Karpas-422 (cell line): Measurements from ENCODE around the gene SIPA1L3. TPM values are rescaled to one million over a fixed set of nuclear protein-coding genes. Genes with fewer than 3 reads are reported as not detected.

Source experiments
- DNase-seq: peaks from one replicate; pipeline ENCODE4 v3.0.0-alpha.2; 2015
- H2AFZ ChIP-seq: fragments of 200-600 bp; sonication (generic); 2 replicates; pipeline ENCODE4 v1.6.1; 2014; ENCODE audit warnings: antibody characterized with exemption, low read length, mixed read lengths
- H3K27ac ChIP-seq: fragments of 200-600 bp; sonication (generic); 2 replicates; pipeline ENCODE4 v1.5.1; 2014; ENCODE audit warnings: mild to moderate bottlenecking, low read length, moderate library complexity
- H3K27me3 ChIP-seq: fragments of 200-600 bp; sonication (generic); 2 replicates; pipeline ENCODE4 v1.6.1; 2014; ENCODE audit warnings: low read length, mixed read lengths
- H3K36me3 ChIP-seq: fragments of 200-600 bp; sonication (generic); 2 replicates; pipeline ENCODE4 v1.6.1; 2014; ENCODE audit warnings: low read length, mixed read lengths; ENCODE audit not compliant: insufficient read depth
- H3K4me1 ChIP-seq: fragments of 200-600 bp; sonication (generic); 2 replicates; pipeline ENCODE4 v1.6.1; 2014; ENCODE audit warnings: mild to moderate bottlenecking, low read length, mixed read lengths
- H3K4me2 ChIP-seq: fragments of 200-600 bp; sonication (generic); 2 replicates; pipeline ENCODE4 v1.6.1; 2014; ENCODE audit warnings: low read length, low read depth, mild to moderate bottlenecking; ENCODE audit not compliant: poor library complexity, severe bottlenecking
- H3K4me3 ChIP-seq: fragments of 200-600 bp; sonication (generic); 2 replicates; pipeline ENCODE4 v1.5.1; 2014; ENCODE audit warnings: mild to moderate bottlenecking, antibody characterized with exemption, low read length, mixed read lengths
- H3K79me2 ChIP-seq: fragments of 200-600 bp; sonication (generic); 2 replicates; pipeline ENCODE4 v1.6.1; 2014; ENCODE audit warnings: mild to moderate bottlenecking, low read length, mixed read lengths
- H3K9ac ChIP-seq: fragments of 200-600 bp; sonication (generic); 2 replicates; pipeline ENCODE4 v1.6.0; 2014; ENCODE audit warnings: low read length
- H3K9me2 ChIP-seq: fragments of 200-600 bp; sonication (generic), shearing (Covaris generic); replicated peaks from 2 replicates; pipeline ENCODE4 v1.6.0; 2014; ENCODE audit warnings: mild to moderate bottlenecking, low read length, moderate library complexity; ENCODE audit not compliant: insufficient read depth
- H3K9me3 ChIP-seq: fragments of 300-700, 200-600 bp; sonication (generic); 2 replicates; pipeline ENCODE4 v1.6.1; 2014; ENCODE audit warnings: low read length, mixed read lengths
- H4K20me1 ChIP-seq: fragments of 200-600 bp; sonication (generic); 2 replicates; pipeline ENCODE4 v1.6.1; 2014; ENCODE audit warnings: mild to moderate bottlenecking, antibody characterized with exemption, low read length, low read depth; ENCODE audit not compliant: insufficient read depth
- total RNA-seq: library from RNA; depleted of rRNA; stranded (reverse); fragments of >200 nt; shearing (Covaris generic); gene quantifications from 2 replicates; pipeline ENCODE4 v1.2.3, GENCODE V29; 2014; ENCODE audit warnings: low replicate concordance

SIPA1L3 gene
- total RNA-seq, 1 experiment from 2014 or later, result 88.1 TPM

- H3K9ac ChIP-seq, result no peak overlapping the region
- H2AFZ ChIP-seq, result no peak overlapping the region
- H3K4me1 ChIP-seq, result no peaks in the 10 kb centered on the region
- H3K9me2 ChIP-seq, result no peaks in the 10 kb centered on the region
- no peaks in the 10 kb centered on the region for H3K9me3 ChIP-seq
- H3K4me3 ChIP-seq, result no peak overlapping the region
- no peaks in the 10 kb centered on the region for H4K20me1 ChIP-seq
- H3K27me3 ChIP-seq, result no peaks in the 10 kb centered on the region
- no peak for DNase-seq
- peaks cover 50% of the 10 kb centered on the region for H3K36me3 ChIP-seq
- H3K4me2 ChIP-seq, result no peak overlapping the region
- H3K79me2 ChIP-seq, result peaks cover 10% of the 10 kb centered on the region
- no peak overlapping the region for H3K27ac ChIP-seq
Measured at GRCh38 chr19:38115271-38115802, 208.3 kb downstream of the SIPA1L3 start.

- Histone ChIP-seq H2AFZ (no peak overlapping the region), H3K4me2 (no peak overlapping the region), H3K9me3 (no peaks in the 10 kb centered on the region), H3K9me2 (no peaks in the 10 kb centered on the region), H3K79me2 (peaks cover 25% of the 10 kb centered on the region), H3K9ac (no peak overlapping the region), H3K4me1 (no peaks in the 10 kb centered on the region), H4K20me1 (no peaks in the 10 kb centered on the region), H3K4me3 (no peak overlapping the region), H3K27me3 (no peaks in the 10 kb centered on the region), H3K27ac (no peak overlapping the region), H3K36me3 (peaks cover 52% of the 10 kb centered on the region)
- DNase-seq, result no peak
Measured at GRCh38 chr19:38118176-38118575, 211.2 kb downstream of the SIPA1L3 start.

- no peaks in the 10 kb centered on the region for H4K20me1 ChIP-seq
- H3K27ac ChIP-seq, result no peak overlapping the region
- H3K4me3 ChIP-seq, result no peak overlapping the region
- DNase-seq, result no peak
- H3K4me1 ChIP-seq, result no peaks in the 10 kb centered on the region
- no peak overlapping the region for H3K9ac ChIP-seq
- H3K27me3 ChIP-seq, result no peaks in the 10 kb centered on the region
- no peaks in the 10 kb centered on the region for H3K9me3 ChIP-seq
- no peak overlapping the region for H2AFZ ChIP-seq
- no peak overlapping the region for H3K4me2 ChIP-seq
- H3K79me2 ChIP-seq, result peaks cover 25% of the 10 kb centered on the region
- no peaks in the 10 kb centered on the region for H3K9me2 ChIP-seq
- H3K36me3 ChIP-seq, result peaks cover 44% of the 10 kb centered on the region
Measured at GRCh38 chr19:38120471-38121025, 213.5 kb downstream of the SIPA1L3 start.

DNA sequence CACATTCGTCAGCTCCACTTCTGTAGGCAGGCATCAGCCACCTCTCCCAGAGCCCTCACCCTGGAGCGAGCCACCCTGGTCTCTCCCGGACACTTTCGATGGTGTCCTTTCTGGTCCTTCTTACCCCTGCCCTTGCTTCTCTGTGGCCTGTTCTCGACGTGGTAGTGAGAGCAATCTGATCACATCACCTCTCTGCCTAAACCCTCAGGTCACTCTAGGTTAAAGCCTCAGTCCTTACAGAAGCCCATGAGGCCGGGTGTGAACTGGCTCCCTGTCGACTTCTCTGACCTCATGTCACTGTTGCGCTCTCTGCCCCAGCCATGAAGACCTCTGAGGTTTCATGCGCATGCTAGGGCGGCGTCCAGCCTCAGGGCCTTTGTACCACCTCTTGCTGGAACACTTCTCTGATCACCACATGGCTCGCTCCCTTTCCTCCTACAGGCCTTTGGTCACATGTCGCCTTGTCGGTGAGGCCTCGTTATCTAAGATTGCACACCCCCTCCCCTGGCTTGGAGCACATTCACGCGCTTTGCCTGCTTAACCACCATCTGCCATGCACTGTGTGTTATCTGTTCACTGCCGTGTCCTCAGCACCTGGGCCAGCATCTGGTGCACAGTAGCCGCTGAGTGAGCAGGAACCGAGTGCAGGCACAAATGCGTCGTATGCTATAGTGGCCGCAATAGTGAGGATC, 215.5 kb downstream of the SIPA1L3 start:
- Histone ChIP-seq H3K36me3 (peaks cover 37% of the 10 kb centered on the region), H2AFZ (no peak overlapping the region), H3K4me3 (no peak overlapping the region), H3K4me2 (no peak overlapping the region), H3K27ac (no peak overlapping the region), H3K79me2 (peaks cover 25% of the 10 kb centered on the region), H3K9ac (no peak overlapping the region), H3K9me2 (no peaks in the 10 kb centered on the region), H3K27me3 (no peaks in the 10 kb centered on the region), H3K4me1 (no peaks in the 10 kb centered on the region), H3K9me3 (no peaks in the 10 kb centered on the region), H4K20me1 (no peaks in the 10 kb centered on the region)
- DNase-seq, result no peak

GRCh38 chr19:38125238-38125637, 218.2 kb downstream of the SIPA1L3 start:
- H3K9me3 ChIP-seq, result no peaks in the 10 kb centered on the region
- no peak overlapping the region for H3K27ac ChIP-seq
- H3K4me2 ChIP-seq, result no peak overlapping the region
- no peaks in the 10 kb centered on the region for H3K9me2 ChIP-seq
- no peak for DNase-seq
- H3K27me3 ChIP-seq, result no peaks in the 10 kb centered on the region
- H3K4me3 ChIP-seq, result no peak overlapping the region
- no peaks in the 10 kb centered on the region for H4K20me1 ChIP-seq
- no peak overlapping the region for H2AFZ ChIP-seq
- no peaks in the 10 kb centered on the region for H3K4me1 ChIP-seq
- H3K79me2 ChIP-seq, result peaks cover 19% of the 10 kb centered on the region
- peaks cover 18% of the 10 kb centered on the region for H3K36me3 ChIP-seq
- no peak overlapping the region for H3K9ac ChIP-seq

- H3K4me1 ChIP-seq, result no peaks in the 10 kb centered on the region
- H3K79me2 ChIP-seq, result peaks cover 9% of the 10 kb centered on the region; the same call in 1 of the 2 replicates
- H3K27ac ChIP-seq, result no peak overlapping the region
- 0 out of 2 replicates have a peak, but pooled peaks cover 3% of the 10 kb centered on the region for H4K20me1 ChIP-seq
- H3K36me3 ChIP-seq, result peaks cover 7% of the 10 kb centered on the region
- no peak overlapping the region for H3K9ac ChIP-seq
- H3K9me3 ChIP-seq, result no peaks in the 10 kb centered on the region
- no peaks in the 10 kb centered on the region for H3K9me2 ChIP-seq
- H3K4me3 ChIP-seq, result no peak overlapping the region
- DNase-seq, result no peak
- H2AFZ ChIP-seq, result no peak overlapping the region
- H3K4me2 ChIP-seq, result no peak overlapping the region
- no peaks in the 10 kb centered on the region for H3K27me3 ChIP-seq
Measured at GRCh38 chr19:38130399-38130798, 223.4 kb downstream of the SIPA1L3 start.

- Histone ChIP-seq H4K20me1 (0 out of 2 replicates have a peak, but pooled peaks cover 3% of the 10 kb centered on the region), H3K4me1 (no peaks in the 10 kb centered on the region), H3K79me2 (peaks cover 12% of the 10 kb centered on the region; the same call in 1 of the 2 replicates), H3K9ac (no peak overlapping the region), H3K4me2 (no peak overlapping the region), H3K27me3 (no peaks in the 10 kb centered on the region), H3K4me3 (no peak overlapping the region), H3K9me3 (no peaks in the 10 kb centered on the region), H3K9me2 (no peaks in the 10 kb centered on the region), H3K27ac (no peak overlapping the region), H3K36me3 (peaks cover 7% of the 10 kb centered on the region), H2AFZ (no peak overlapping the region)
- no peak for DNase-seq
Measured at GRCh38 chr19:38132781-38133180, 225.8 kb downstream of the SIPA1L3 start.

DNA sequence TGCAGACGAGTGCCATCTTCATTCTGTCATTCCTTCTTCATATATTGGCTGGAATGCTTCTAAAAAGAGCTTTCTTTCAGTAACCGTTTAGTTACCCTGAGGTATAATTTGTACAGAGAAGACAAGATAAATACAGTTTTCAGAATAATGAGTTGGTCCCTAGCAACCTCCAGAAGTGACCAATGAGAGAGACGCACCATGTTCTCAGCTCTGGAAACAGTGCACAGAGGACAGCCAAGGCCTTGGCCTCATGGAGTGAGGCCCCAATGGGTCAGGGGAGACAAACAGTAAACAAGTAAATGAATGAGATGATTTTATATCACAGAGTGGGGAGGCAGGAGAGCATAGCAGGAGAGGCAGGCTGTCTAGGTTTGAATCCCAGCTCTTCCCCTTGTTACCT, 226.3 kb downstream of the SIPA1L3 start:
- H3K4me3 ChIP-seq, result no peak overlapping the region

More for the DNA sequence above, 226.3 kb downstream of the SIPA1L3 start:
- Histone ChIP-seq H3K9ac (no peak overlapping the region), H2AFZ (no peak overlapping the region), H4K20me1 (0 out of 2 replicates have a peak, but pooled peaks cover 3% of the 10 kb centered on the region), H3K9me3 (no peaks in the 10 kb centered on the region), H3K36me3 (peaks cover 7% of the 10 kb centered on the region), H3K79me2 (peaks cover 12% of the 10 kb centered on the region; the same call in 1 of the 2 replicates), H3K4me2 (no peak overlapping the region), H3K27ac (no peak overlapping the region), H3K4me1 (no peaks in the 10 kb centered on the region), H3K27me3 (no peaks in the 10 kb centered on the region), H3K9me2 (no peaks in the 10 kb centered on the region)
- no peak for DNase-seq
